ENCODE data around the gene MSI2.

Gene MSI2

DNA sequence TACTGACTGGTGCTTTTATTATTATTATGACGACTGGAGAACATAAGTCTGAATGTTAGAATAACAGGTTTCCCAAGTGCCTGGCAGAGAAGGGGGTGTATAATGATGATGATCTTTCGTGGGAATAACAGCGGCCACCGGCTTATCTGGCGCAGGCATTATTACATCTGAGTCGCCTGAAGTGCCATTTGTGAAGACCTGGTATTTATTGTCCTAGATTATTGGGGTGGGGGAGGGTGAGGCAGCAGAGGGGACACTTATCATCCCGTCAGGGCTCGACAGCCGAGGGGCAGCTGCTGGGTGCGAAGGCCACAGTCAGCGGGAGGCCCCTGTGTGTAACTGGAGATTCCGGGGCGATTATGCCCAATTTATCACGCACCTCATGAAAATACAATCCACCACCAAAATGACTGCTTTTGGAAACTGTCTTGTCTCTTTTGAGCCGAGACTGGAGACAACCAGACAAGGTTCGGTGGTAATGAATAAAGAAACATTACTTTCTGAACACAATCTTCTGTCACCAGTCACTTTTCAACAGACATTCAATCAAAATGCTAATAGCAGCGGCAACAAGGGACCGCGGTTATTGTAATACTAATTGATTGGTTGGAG lies 289.5 kb downstream of the MSI2 start:
- H3K36me3 Mint-ChIP-seq = no peaks in the 10 kb centered on the region
- no peaks in the 10 kb centered on the region for H3K27me3 Mint-ChIP-seq
- no peaks in the 10 kb centered on the region for H3K9me3 Mint-ChIP-seq
- H3K4me1 Mint-ChIP-seq = peaks cover 52% of the 10 kb centered on the region
- no peak overlapping the region for H3K4me3 Mint-ChIP-seq
- no peak overlapping the region for H3K27ac Mint-ChIP-seq
- no peak for ATAC-seq

GRCh38 chr17:57548421-57549410 lies 292.4 kb downstream of the MSI2 start:
- H3K9me3 Mint-ChIP-seq = no peaks in the 10 kb centered on the region
- ATAC-seq = no peak
- H3K4me3 Mint-ChIP-seq = peak overlapping the region; percentile 54
- H3K27me3 Mint-ChIP-seq = no peaks in the 10 kb centered on the region
- H3K4me1 Mint-ChIP-seq = peaks cover 63% of the 10 kb centered on the region
- peak overlapping the region; percentile 78 for H3K27ac Mint-ChIP-seq
- no peaks in the 10 kb centered on the region for H3K36me3 Mint-ChIP-seq

DNA sequence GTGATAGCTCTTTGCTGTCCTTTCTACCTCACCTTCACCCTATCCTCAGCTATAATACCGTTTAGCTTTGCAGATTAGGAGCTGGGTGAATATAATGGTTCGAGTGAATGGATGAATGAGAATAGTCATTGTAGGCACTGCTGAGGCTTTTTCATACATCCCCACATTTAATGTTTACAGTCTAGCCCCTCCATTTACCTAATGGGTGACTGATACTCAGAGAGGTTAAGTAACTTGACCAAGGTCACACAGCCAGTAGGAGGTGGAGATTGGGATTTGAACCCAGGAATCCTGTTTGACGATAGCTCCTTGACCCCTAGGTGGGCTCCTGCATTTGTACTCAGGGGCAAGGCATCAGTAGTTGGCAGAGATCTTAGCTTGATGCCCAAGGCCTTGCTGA lies 293.1 kb downstream of the MSI2 start:
- Mint-ChIP-seq H3K4me1 (peaks cover 58% of the 10 kb centered on the region), H3K9me3 (no peaks in the 10 kb centered on the region), H3K27me3 (no peaks in the 10 kb centered on the region), H3K4me3 (no peak overlapping the region), H3K36me3 (no peaks in the 10 kb centered on the region), H3K27ac (peak overlapping the region; percentile 58)
- no peak for ATAC-seq

DNA sequence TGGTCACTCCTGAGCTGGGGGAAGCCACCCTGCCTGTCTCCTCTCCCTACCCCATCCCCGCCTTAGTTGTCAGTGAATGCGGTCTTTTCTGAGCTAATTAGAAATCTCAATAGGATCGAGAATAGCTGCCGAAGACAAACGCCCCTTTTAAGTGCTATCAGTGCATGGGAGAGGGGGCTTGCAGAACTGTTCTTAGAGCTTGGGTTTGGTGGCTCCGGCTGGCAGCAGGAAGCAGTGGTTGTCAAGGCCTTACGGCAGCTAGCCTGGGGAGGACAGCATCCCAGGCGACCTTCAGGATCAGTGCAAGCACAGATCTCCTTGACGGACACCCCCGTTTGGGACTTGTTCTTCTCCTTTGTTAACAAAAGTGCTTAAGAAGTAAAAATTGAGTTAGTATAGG lies 293.7 kb downstream of the MSI2 start:
- Mint-ChIP-seq H3K36me3 (no peaks in the 10 kb centered on the region), H3K4me3 (no peak overlapping the region), H3K9me3 (no peaks in the 10 kb centered on the region), H3K27ac (peak overlapping the region; percentile 58), H3K4me1 (peaks cover 62% of the 10 kb centered on the region), H3K27me3 (no peaks in the 10 kb centered on the region)
- ATAC-seq = no peak

- Mint-ChIP-seq H3K27me3 (no peaks in the 10 kb centered on the region), H3K4me3 (peak overlapping the region; percentile 69), H3K4me1 (peaks cover 69% of the 10 kb centered on the region), H3K9me3 (no peaks in the 10 kb centered on the region), H3K27ac (peak overlapping the region; percentile 68), H3K36me3 (no peaks in the 10 kb centered on the region)
- ATAC-seq = no peak
These were observed 294.5 kb downstream of the MSI2 start for GRCh38 chr17:57550668-57551315.

GRCh38 chr17:57551321-57552079 lies 295.2 kb downstream of the MSI2 start:
- Mint-ChIP-seq H3K4me1 (peaks cover 71% of the 10 kb centered on the region), H3K4me3 (peak overlapping the region; percentile 69), H3K27me3 (no peaks in the 10 kb centered on the region), H3K27ac (peak overlapping the region; percentile 68), H3K9me3 (no peaks in the 10 kb centered on the region), H3K36me3 (no peaks in the 10 kb centered on the region)
- ATAC-seq = peak; percentile 96

GRCh38 chr17:57552114-57552624 lies 295.8 kb downstream of the MSI2 start:
- Mint-ChIP-seq H3K4me3 (peak overlapping the region; percentile 69), H3K4me1 (peaks cover 70% of the 10 kb centered on the region), H3K27ac (peak overlapping the region; percentile 68), H3K27me3 (no peaks in the 10 kb centered on the region), H3K9me3 (no peaks in the 10 kb centered on the region), H3K36me3 (no peaks in the 10 kb centered on the region)
- ATAC-seq = peak; percentile 64

DNA sequence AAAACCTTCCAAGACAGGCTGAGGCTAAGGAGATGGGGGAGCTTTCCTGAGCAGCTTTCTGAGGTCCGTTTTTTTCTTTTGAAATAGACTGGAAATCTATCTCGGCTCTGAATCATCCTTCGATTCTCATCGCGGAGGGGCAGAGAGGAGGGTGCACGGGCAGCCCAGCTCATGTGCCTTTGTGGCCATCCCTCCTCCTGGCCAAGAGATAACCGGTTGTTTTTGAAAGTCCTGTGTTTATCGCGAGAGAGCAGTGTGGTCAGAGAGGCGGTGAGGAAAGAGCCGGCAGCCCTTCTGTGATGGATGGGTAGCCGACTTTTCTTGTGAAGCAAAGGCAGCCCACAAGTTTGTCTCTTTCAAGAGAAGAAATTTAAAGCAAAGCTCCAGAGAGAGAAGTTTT lies 297.2 kb downstream of the MSI2 start:
- Mint-ChIP-seq H3K36me3 (no peaks in the 10 kb centered on the region), H3K27ac (no peak overlapping the region), H3K4me3 (no peak overlapping the region), H3K4me1 (peaks cover 70% of the 10 kb centered on the region), H3K9me3 (no peaks in the 10 kb centered on the region), H3K27me3 (no peaks in the 10 kb centered on the region)
- no peak for ATAC-seq

DNA sequence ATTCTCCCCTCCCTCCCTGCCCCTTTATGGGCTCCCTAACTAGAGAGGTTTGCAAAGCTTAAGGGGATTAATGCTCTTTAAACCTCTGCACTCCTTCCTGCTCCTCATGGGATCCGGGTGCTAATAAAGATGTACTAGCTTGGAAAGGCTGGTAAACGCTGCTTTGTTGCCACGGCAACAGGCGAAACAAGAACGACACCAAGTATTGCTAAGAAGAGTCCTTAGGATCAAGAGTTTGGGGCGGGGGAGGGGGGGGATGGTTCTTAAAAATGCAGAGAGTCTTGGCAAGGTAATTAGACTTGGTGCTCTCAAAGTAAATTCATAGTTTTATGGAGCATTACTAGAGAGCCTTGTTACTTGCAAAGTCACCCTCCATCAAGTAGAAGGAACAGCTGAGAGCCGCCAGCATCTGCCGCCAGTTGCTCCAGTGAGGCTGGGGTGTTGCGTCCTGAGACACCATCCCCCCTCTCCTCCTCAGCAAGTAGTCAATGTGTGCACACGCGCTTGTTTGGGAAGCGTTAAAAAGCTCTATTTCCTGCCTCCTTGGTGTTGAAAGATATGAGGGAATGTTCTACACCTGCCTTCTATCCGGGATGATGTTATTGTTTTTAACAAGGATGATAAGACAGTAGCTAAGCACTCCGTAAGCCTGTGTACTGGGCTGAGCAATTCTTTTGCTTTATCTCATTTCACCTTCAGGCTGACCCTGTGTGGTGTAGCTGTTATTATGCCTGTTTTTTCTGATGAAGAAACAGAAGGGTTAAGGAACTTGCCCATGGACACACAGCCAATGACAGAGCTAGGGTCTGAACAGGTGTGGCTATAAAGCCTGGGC lies 297.9 kb downstream of the MSI2 start:
- Mint-ChIP-seq H3K4me1 (peaks cover 70% of the 10 kb centered on the region), H3K27ac (no peak overlapping the region), H3K9me3 (no peaks in the 10 kb centered on the region), H3K36me3 (no peaks in the 10 kb centered on the region), H3K4me3 (no peak overlapping the region), H3K27me3 (no peaks in the 10 kb centered on the region)
- ATAC-seq = no peak

DNA sequence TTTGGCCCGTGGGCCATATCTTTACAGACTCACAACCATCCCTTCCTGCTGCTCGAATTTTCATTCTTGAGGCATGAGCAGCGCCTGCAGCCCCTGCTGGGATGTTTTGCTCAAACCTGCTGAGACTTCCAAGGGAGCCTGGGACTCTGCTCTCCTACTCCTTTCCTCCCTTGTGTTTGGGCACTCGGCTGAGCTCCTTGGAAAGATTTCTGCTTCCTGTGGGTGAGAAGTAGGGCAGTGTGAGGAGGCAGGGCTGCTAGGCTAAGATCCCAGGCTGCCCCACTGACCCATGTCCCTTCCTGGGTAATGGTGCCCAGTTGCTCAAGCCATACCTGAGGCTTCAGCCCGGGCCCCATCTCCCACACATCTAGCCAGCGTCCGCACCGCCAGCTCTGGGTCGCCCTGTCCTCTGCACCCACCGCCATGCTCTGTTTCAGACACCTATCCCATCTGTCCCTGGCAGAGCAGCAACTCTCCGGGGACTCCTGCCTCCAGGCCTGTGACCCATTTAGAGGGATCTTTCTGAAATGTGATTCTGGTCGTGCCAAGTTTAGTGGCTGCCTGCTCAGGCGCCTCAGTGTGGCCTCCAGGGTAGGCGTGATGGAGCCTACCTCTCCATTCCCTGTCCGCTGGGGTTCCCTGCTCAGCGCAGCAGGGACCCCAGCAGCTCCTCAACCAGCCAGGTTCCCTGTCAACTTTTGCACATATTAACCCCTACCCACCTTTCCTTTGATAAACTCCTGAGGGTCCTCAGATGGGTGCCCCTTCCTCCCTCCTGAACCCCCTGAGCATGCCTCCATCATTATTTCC lies 298.7 kb downstream of the MSI2 start:
- Mint-ChIP-seq H3K4me3 (no peak overlapping the region), H3K27me3 (no peaks in the 10 kb centered on the region), H3K27ac (peak overlapping the region; percentile 12), H3K9me3 (no peaks in the 10 kb centered on the region), H3K36me3 (no peaks in the 10 kb centered on the region), H3K4me1 (peaks cover 63% of the 10 kb centered on the region)
- no peak for ATAC-seq

GRCh38 chr17:57555636-57556175 lies 299.4 kb downstream of the MSI2 start:
- ATAC-seq = no peak
- peaks cover 64% of the 10 kb centered on the region for H3K4me1 Mint-ChIP-seq
- H3K4me3 Mint-ChIP-seq = no peak overlapping the region
- peak overlapping the region; percentile 12 for H3K27ac Mint-ChIP-seq
- H3K36me3 Mint-ChIP-seq = no peaks in the 10 kb centered on the region
- H3K9me3 Mint-ChIP-seq = no peaks in the 10 kb centered on the region
- H3K27me3 Mint-ChIP-seq = no peaks in the 10 kb centered on the region

- ATAC-seq = no peak
- no peaks in the 10 kb centered on the region for H3K27me3 Mint-ChIP-seq
- no peak overlapping the region for H3K27ac Mint-ChIP-seq
- peaks cover 66% of the 10 kb centered on the region for H3K4me1 Mint-ChIP-seq
- H3K4me3 Mint-ChIP-seq = no peak overlapping the region
- H3K36me3 Mint-ChIP-seq = no peaks in the 10 kb centered on the region
- H3K9me3 Mint-ChIP-seq = no peaks in the 10 kb centered on the region
These were observed 300.0 kb downstream of the MSI2 start for GRCh38 chr17:57556320-57556719.

DNA sequence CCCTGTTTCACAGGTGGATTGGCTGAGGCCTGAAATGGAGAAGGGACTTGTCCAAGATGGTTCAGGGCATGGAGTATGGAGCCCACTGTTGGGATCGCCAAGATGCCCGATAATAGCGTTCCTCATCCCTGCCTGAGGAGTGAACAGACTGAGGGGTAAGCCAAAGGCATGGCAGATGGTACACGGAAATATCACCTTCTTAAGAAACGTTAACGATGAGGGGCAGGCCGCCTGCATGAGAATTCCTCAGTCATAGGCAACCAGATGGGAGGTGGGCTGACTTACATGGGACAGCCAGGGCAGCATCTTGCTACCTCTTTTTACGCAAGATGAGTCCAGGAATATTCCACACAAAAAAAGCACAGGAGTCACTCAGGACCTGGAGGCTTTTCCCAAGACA lies 300.7 kb downstream of the MSI2 start:
- no peak for ATAC-seq
- Mint-ChIP-seq H3K9me3 (no peaks in the 10 kb centered on the region), H3K4me3 (no peak overlapping the region), H3K4me1 (peaks cover 62% of the 10 kb centered on the region), H3K27ac (no peak overlapping the region), H3K36me3 (no peaks in the 10 kb centered on the region), H3K27me3 (no peaks in the 10 kb centered on the region)

All from stimulated activated memory B cell treated with anti-CD40 and anti-IgM and Interleukin-4, amounts not matched to agents 10 μg/mL and 1 μg/mL and 100 μg/mL, for 72 hours (primary cell).